SK-N-SH (cell line): Measurements from ENCODE around the gene ZNF398.

Source experiments
- CTCF ChIP-seq: fragments of 200-600 bp; sonication (generic); IDR thresholded peaks from 2 replicates; pipeline ENCODE4 v1.6.1; 2017; ENCODE audit warnings: antibody characterized with exemption, mild to moderate bottlenecking, moderate library complexity
- EP300 ChIP-seq, 2 experiments: IDR thresholded peaks; 2 replicates each; pipeline versions ENCODE4 v1.4.0 to v1.6.1; 2012; ENCODE audit warnings: borderline replicate concordance in 1 of 2, low read depth in 1 of 2, low read length in 1 of 2
- EZH2phosphoT487 ChIP-seq: fragments of 200-600 bp; sonication (generic); IDR thresholded peaks from 2 replicates; pipeline ENCODE4 v1.6.1; 2017; ENCODE audit warnings: low read depth, mixed run types, mild to moderate bottlenecking, antibody characterized with exemption, moderate library complexity, borderline replicate concordance
- IRF3 ChIP-seq: fragments of 150-350 bp; IDR thresholded peaks from 2 replicates; pipeline ENCODE4 v1.6.1; 2016; ENCODE audit warnings: mild to moderate bottlenecking, low read depth, low read length
- RFX5 ChIP-seq: IDR thresholded peaks from 2 replicates; pipeline ENCODE4 v1.6.1; 2012; ENCODE audit warnings: mild to moderate bottlenecking, improper control_type of control experiment, low read length
- TCF12 ChIP-seq: IDR thresholded peaks from 2 replicates; pipeline ENCODE4 v1.4.0; 2012
- USF2 ChIP-seq: fragments of 150-350 bp; IDR thresholded peaks from 2 replicates; pipeline ENCODE4 v1.6.1; 2017; ENCODE audit warnings: antibody characterized with exemption, low read length, low read depth, borderline replicate concordance
- YY1 ChIP-seq: IDR thresholded peaks from 2 replicates; pipeline ENCODE4 v1.4.0; 2012; ENCODE audit warnings: low read depth, mild to moderate bottlenecking

- TF ChIP-seq CTCF = no peak
- no peak for TF ChIP-seq IRF3
- no peak for TF ChIP-seq EZH2phosphoT487
- no peak for TF ChIP-seq RFX5
- TF ChIP-seq EP300 (IDR thresholded peaks at IDR 0.05; ENCODE audit: borderline replicate concordance in 1 of 2, low read depth in 1 of 2, low read length in 1 of 2) = no peak
- TF ChIP-seq YY1 = no peak
- TF ChIP-seq TCF12 = no peak
- no peak for TF ChIP-seq USF2
These were observed 34.2 kb downstream of the ZNF398 start for GRCh38 chr7:149181450-149181790.
